H9 (cell line): Measurements from ENCODE around the gene SCUBE3. TPM values are rescaled to one million over a fixed set of nuclear protein-coding genes. Genes with fewer than 3 reads are reported as not detected.

Experiments used
- DNase-seq: peaks from one replicate; pipeline ENCODE4 v3.0.0-alpha.2; 2017
- H2AFZ ChIP-seq: one replicate; pipeline ENCODE4 v1.6.1; 2013; ENCODE audit warnings: mild to moderate bottlenecking, low read length, control low read depth, moderate library complexity
- H2AK5ac ChIP-seq: 2 replicates; pipeline ENCODE4 v1.6.1; 2013; ENCODE audit warnings: low read length, control low read depth, mixed read lengths; ENCODE audit not compliant: insufficient read length
- H2BK120ac ChIP-seq: one replicate; pipeline ENCODE4 v1.6.1; 2013; ENCODE audit warnings: low read depth, mild to moderate bottlenecking, low read length, control low read depth, inconsistent platforms; ENCODE audit not compliant: poor library complexity, severe bottlenecking
- H2BK12ac ChIP-seq: 2 replicates; pipeline ENCODE4 v1.6.1; 2013; ENCODE audit warnings: low read length, control low read depth, mixed read lengths, low read depth; ENCODE audit not compliant: insufficient read length
- H2BK15ac ChIP-seq: 2 replicates; pipeline ENCODE4 v1.6.1; 2013; ENCODE audit warnings: low read depth, low read length, control low read depth
- H2BK20ac ChIP-seq: one replicate; pipeline ENCODE4 v1.6.1; 2013; ENCODE audit warnings: low read depth, mild to moderate bottlenecking, low read length, control low read depth, inconsistent platforms; ENCODE audit not compliant: poor library complexity, severe bottlenecking
- H2BK5ac ChIP-seq: 2 replicates; pipeline ENCODE4 v1.6.1; 2013; ENCODE audit warnings: low read length, control low read depth, mixed read lengths; ENCODE audit not compliant: insufficient read length
- H3K14ac ChIP-seq: 2 replicates; pipeline ENCODE4 v1.6.1; 2013; ENCODE audit warnings: low read length, control low read depth; ENCODE audit not compliant: insufficient read depth
- H3K18ac ChIP-seq: 2 replicates; pipeline ENCODE4 v1.6.1; 2013; ENCODE audit warnings: low read depth, mild to moderate bottlenecking, mixed read lengths, low read length, control low read depth; ENCODE audit not compliant: insufficient read length
- H3K23ac ChIP-seq: 2 replicates; pipeline ENCODE4 v1.6.1; 2013; ENCODE audit warnings: low read length, control low read depth, mixed read lengths, low read depth; ENCODE audit not compliant: insufficient read length
- H3K23me2 ChIP-seq: 2 replicates; pipeline ENCODE4 v1.6.1; 2013; ENCODE audit warnings: low read depth, mild to moderate bottlenecking, mixed read lengths, low read length, control low read depth; ENCODE audit not compliant: insufficient read length, poor library complexity, severe bottlenecking
- H3K27ac ChIP-seq: 2 replicates; pipeline ENCODE4 v1.5.1; 2013; ENCODE audit warnings: low read length, control low read depth, mixed read lengths, low read depth; ENCODE audit not compliant: insufficient read length
- H3K27me3 ChIP-seq: 2 replicates; pipeline ENCODE4 v1.6.1; 2013; ENCODE audit warnings: low read length, control low read depth, inconsistent platforms; ENCODE audit not compliant: insufficient read depth
- H3K4ac ChIP-seq: 2 replicates; pipeline ENCODE4 v1.6.1; 2013; ENCODE audit warnings: low read depth, mild to moderate bottlenecking, control low read depth, inconsistent platforms, low read length, moderate library complexity
- H3K4me1 ChIP-seq: 2 replicates; pipeline ENCODE4 v1.6.1; 2013; ENCODE audit warnings: low read length, control low read depth, inconsistent platforms; ENCODE audit not compliant: insufficient read depth
- H3K4me2 ChIP-seq: 2 replicates; pipeline ENCODE4 v1.6.1; 2013; ENCODE audit warnings: low read length, control low read depth, mixed read lengths; ENCODE audit not compliant: insufficient read length, insufficient read depth
- H3K56ac ChIP-seq: 2 replicates; pipeline ENCODE4 v1.6.1; 2013; ENCODE audit warnings: low read depth, mild to moderate bottlenecking, mixed read lengths, low read length, control low read depth; ENCODE audit not compliant: insufficient read length
- H3K79me1 ChIP-seq: 2 replicates; pipeline ENCODE4 v1.6.1; 2013; ENCODE audit warnings: low read depth, mild to moderate bottlenecking, moderate library complexity, low read length, control low read depth, inconsistent platforms; ENCODE audit not compliant: insufficient read depth, poor library complexity, severe bottlenecking
- H3K79me2 ChIP-seq: 2 replicates; pipeline ENCODE4 v1.6.1; 2013; ENCODE audit warnings: low read length, control low read depth, inconsistent platforms; ENCODE audit not compliant: insufficient read depth
- H3K9ac ChIP-seq: 2 replicates; pipeline ENCODE4 v1.6.1; 2013; ENCODE audit warnings: low read length, control low read depth, mixed read lengths; ENCODE audit not compliant: insufficient read length; ENCODE audit errors: extremely low read depth
- H3K9me3 ChIP-seq: one replicate; pipeline ENCODE4 v1.6.1; 2013; ENCODE audit warnings: low read depth, low read length, inconsistent platforms; ENCODE audit not compliant: control insufficient read depth
- H3T11ph ChIP-seq: one replicate; pipeline ENCODE4 v1.6.1; 2013; ENCODE audit warnings: mild to moderate bottlenecking, low read length, control low read depth, inconsistent platforms
- H4K20me1 ChIP-seq: one replicate; pipeline ENCODE4 v1.6.1; 2013; ENCODE audit not compliant: control insufficient read depth, insufficient read length, insufficient read depth
- H4K5ac ChIP-seq: 2 replicates; pipeline ENCODE4 v1.6.1; 2013; ENCODE audit warnings: low read depth, mild to moderate bottlenecking, mixed read lengths, low read length, control low read depth; ENCODE audit not compliant: insufficient read length
- H4K8ac ChIP-seq: replicated peaks from 2 replicates; pipeline ENCODE4 v1.6.1; 2013; ENCODE audit warnings: low read length, control low read depth, mixed read lengths, low read depth; ENCODE audit not compliant: insufficient read length
- H4K91ac ChIP-seq: 2 replicates; pipeline ENCODE4 v1.6.1; 2013; ENCODE audit warnings: low read depth, mild to moderate bottlenecking, moderate library complexity, mixed read lengths, low read length, control low read depth; ENCODE audit not compliant: insufficient read length
- H3K27ac Mint-ChIP-seq, 3 experiments: 2 replicates in 2 of 3; 3 replicates in 1 of 3; pipeline ENCODE4 v1.8.0; 2020 to 2021; ENCODE audit warnings: mixed read lengths in 3 of 3, mild to moderate bottlenecking in 1 of 3, moderate library complexity in 1 of 3
- H3K27me3 Mint-ChIP-seq: 2 replicates; pipeline ENCODE4 v1.8.0; 2021; ENCODE audit warnings: low read depth, mild to moderate bottlenecking, moderate library complexity, mixed read lengths
- H3K36me3 Mint-ChIP-seq, 3 experiments: 2 replicates in 2 of 3; 3 replicates in 1 of 3; pipeline ENCODE4 v1.8.0; 2020 to 2021; ENCODE audit warnings: low read depth in 3 of 3, mixed read lengths in 3 of 3; ENCODE audit not compliant: insufficient read depth in 1 of 3
- H3K4me1 Mint-ChIP-seq, 2 experiments: 2 replicates each; pipeline ENCODE4 v1.8.0; 2020; ENCODE audit warnings: mixed read lengths in 2 of 2
- H3K4me3 Mint-ChIP-seq, 2 experiments: 2 replicates in 1 of 2; 3 replicates in 1 of 2; pipeline ENCODE4 v1.8.0; 2020 to 2021; ENCODE audit warnings: mild to moderate bottlenecking in 2 of 2, mixed read lengths in 2 of 2, moderate library complexity in 1 of 2
- H3K9me3 Mint-ChIP-seq, 2 experiments: 2 replicates in 1 of 2; 3 replicates in 1 of 2; pipeline ENCODE4 v1.8.0; 2020; ENCODE audit warnings: mild to moderate bottlenecking in 2 of 2, mixed read lengths in 2 of 2, moderate library complexity in 1 of 2
- CTCF ChIP-seq: fragments of 200-600 bp; sonication (generic); conservative IDR thresholded peaks from 3 replicates; pipeline ENCODE4 v1.8.0; 2021; ENCODE audit warnings: antibody characterized with exemption, mild to moderate bottlenecking
- WGBS: extraction: QIAGEN DNeasy Blood & Tissue Kit; methylation state at CpG from one replicate; pipeline ENCODE4 v1.1.7; 2013; ENCODE audit warnings: missing lambda C conversion rate, low lambda C conversion rate, mixed read lengths; ENCODE audit not compliant: insufficient read length; ENCODE audit errors: extremely low coverage; 5-methylcytosine and 5-hydroxymethylcytosine counted together
- total RNA-seq: library from RNA; stranded (reverse); gene quantifications from 2 replicates; pipeline ENCODE4 v1.2.1, GENCODE V29; 2021

The SCUBE3 gene
- total RNA-seq, 1 experiment from 2014 or later, result 2.7 TPM

GRCh38 chr6:35258336-35258735 lies 44.6 kb downstream of the SCUBE3 start:
- Mint-ChIP-seq H3K27me3 (0 out of 2 replicates have a peak, but pooled peaks cover 2% of the 10 kb centered on the region), H3K36me3 (no peaks in the 10 kb centered on the region; a peak in 1 of 7 replicates), H3K9me3 (no peaks in the 10 kb centered on the region), H3K27ac (peak overlapping the region in 1 of 3 experiments; percentile 97; a peak in 1 of 7 replicates), H3K4me3 (peak overlapping the region; percentile 96 to 97), H3K4me1 (peaks cover 10 to 12% of the 10 kb centered on the region in 2 experiments)
- no peak overlapping the region for H3K56ac ChIP-seq
- H3K4me1 ChIP-seq, result peaks cover 2% of the 10 kb centered on the region; the same call in 1 of the 2 replicates
- no peaks in the 10 kb centered on the region for H3K79me2 ChIP-seq
- H3K14ac ChIP-seq, result no peak overlapping the region
- no peak overlapping the region for H2BK15ac ChIP-seq
- no peak overlapping the region for H3K27ac ChIP-seq
- no peak overlapping the region for H2BK12ac ChIP-seq
- no peaks in the 10 kb centered on the region for H3K27me3 ChIP-seq
- no peak overlapping the region for H3T11ph ChIP-seq
- TF ChIP-seq CTCF, result no peak
- no peak overlapping the region for H3K23ac ChIP-seq
- no peak for DNase-seq
- no peak overlapping the region for H2BK120ac ChIP-seq
- no peak overlapping the region for H2BK20ac ChIP-seq
- H4K91ac ChIP-seq, result no peak overlapping the region
- peak overlapping the region; percentile 76 for H3K4me2 ChIP-seq
- H2BK5ac ChIP-seq, result no peak overlapping the region
- H4K8ac ChIP-seq, result no peak overlapping the region
- H3K79me1 ChIP-seq, result no peaks in the 10 kb centered on the region
- H3K9me3 ChIP-seq, result no peaks in the 10 kb centered on the region
- peaks cover 14% of the 10 kb centered on the region for H3K23me2 ChIP-seq
- no peak overlapping the region for H4K5ac ChIP-seq
- H2AK5ac ChIP-seq, result no peak overlapping the region
- no CpG with 5 or more reads among the region's 7 CpGs for WGBS
- H2AFZ ChIP-seq, result no peak overlapping the region
- H3K9ac ChIP-seq, result peak overlapping the region; percentile 81
- no peak overlapping the region for H3K18ac ChIP-seq
- no peaks in the 10 kb centered on the region for H4K20me1 ChIP-seq
- H3K4ac ChIP-seq, result no peak overlapping the region
